ENCODE results near the gene ARHGAP18. TPM values are rescaled to one million over a fixed set of nuclear protein-coding genes. Genes with fewer than 3 reads are reported as not detected.

Gene ARHGAP18
- total RNA-seq, 1 experiment from 2014 or later = 2.4 TPM

GRCh38 chr6:129578315-129578714, 131.7 kb downstream of the ARHGAP18 start:
- H2AFZ ChIP-seq (ENCODE audit: low read length) = no peak overlapping the region
- no peak overlapping the region for H2BK15ac ChIP-seq (ENCODE audit: low read depth, low read length)
- no peak overlapping the region for H2BK20ac ChIP-seq (ENCODE audit: low read depth, low read length, poor library complexity, severe bottlenecking)
- no peaks in the 10 kb centered on the region for H3K27me3 ChIP-seq (ENCODE audit: insufficient read depth, low read length)
- no peak overlapping the region for H2AK5ac ChIP-seq (ENCODE audit: insufficient read length, low read length)
- H3K27ac ChIP-seq (ENCODE audit: insufficient read length, low read depth, low read length) = no peak overlapping the region
- DNase-seq = no peak
- no peak overlapping the region for H3T11ph ChIP-seq (ENCODE audit: low read length)
- no peaks in the 10 kb centered on the region for H3K23me2 ChIP-seq (ENCODE audit: insufficient read length, low read depth, low read length, poor library complexity, severe bottlenecking)
- WGBS (ENCODE audit: extremely low coverage, insufficient read length, low lambda C conversion rate) = no CpG with 5 or more reads among the region's 1 CpG
- no peaks in the 10 kb centered on the region for H3K4me1 ChIP-seq (ENCODE audit: insufficient read depth, low read length)
- no peak overlapping the region for H2BK5ac ChIP-seq (ENCODE audit: insufficient read length, low read length)
- H4K91ac ChIP-seq (ENCODE audit: insufficient read length, low read depth, low read length) = no peak overlapping the region
- no peak overlapping the region for H3K4me3 Mint-ChIP-seq
- no peaks in the 10 kb centered on the region for H4K20me1 ChIP-seq (ENCODE audit: control insufficient read depth, insufficient read depth, insufficient read length)
- no peak overlapping the region for H4K5ac ChIP-seq (ENCODE audit: insufficient read length, low read depth, low read length)
- no peak overlapping the region for H3K23ac ChIP-seq (ENCODE audit: insufficient read length, low read depth, low read length)
- H3K27ac Mint-ChIP-seq = no peak overlapping the region
- H3K18ac ChIP-seq (ENCODE audit: insufficient read length, low read depth, low read length) = no peak overlapping the region
- H3K79me1 ChIP-seq (ENCODE audit: insufficient read depth, low read depth, low read length, poor library complexity, severe bottlenecking) = no peaks in the 10 kb centered on the region
- TF ChIP-seq CTCF (conservative IDR thresholded peaks at IDR 0.05) = no peak
- no peak overlapping the region for H3K56ac ChIP-seq (ENCODE audit: insufficient read length, low read depth, low read length)
- no peak overlapping the region for H3K14ac ChIP-seq (ENCODE audit: insufficient read depth, low read length)
- H2BK12ac ChIP-seq (ENCODE audit: insufficient read length, low read depth, low read length) = no peak overlapping the region
- H3K27me3 Mint-ChIP-seq (ENCODE audit: low read depth) = no peaks in the 10 kb centered on the region
- no peak overlapping the region for H3K4ac ChIP-seq (ENCODE audit: low read depth, low read length)
- H3K4me2 ChIP-seq (ENCODE audit: insufficient read depth, insufficient read length, low read length) = no peak overlapping the region
- no peaks in the 10 kb centered on the region; a peak in 1 of 7 replicates for H3K36me3 Mint-ChIP-seq (ENCODE audit: insufficient read depth in 1 of 3, low read depth in 3 of 3)
- H2BK120ac ChIP-seq (ENCODE audit: low read depth, low read length, poor library complexity, severe bottlenecking) = no peak overlapping the region
- no peaks in the 10 kb centered on the region; a peak in 1 of 5 replicates for H3K9me3 Mint-ChIP-seq
- no peak overlapping the region for H3K9ac ChIP-seq (ENCODE audit: extremely low read depth, insufficient read length, low read length)
- H4K8ac ChIP-seq (replicated peaks; ENCODE audit: insufficient read length, low read depth, low read length) = no peak overlapping the region
- no peaks in the 10 kb centered on the region for H3K9me3 ChIP-seq (ENCODE audit: control insufficient read depth, low read depth, low read length)
- 0 out of 4 replicates have a peak, but pooled peaks cover 2 to 3% of the 10 kb centered on the region in 2 experiments for H3K4me1 Mint-ChIP-seq
- no peaks in the 10 kb centered on the region for H3K79me2 ChIP-seq (ENCODE audit: insufficient read depth, low read length)
